Keratinocyte (primary cell): ENCODE data around the gene ARFGEF3. TPM values are rescaled to one million over a fixed set of nuclear protein-coding genes. Genes with fewer than 3 reads are reported as not detected.

Experiments used
- DNase-seq: peaks from one replicate; pipeline ENCODE4 v3.0.0-alpha.2; 2011; ENCODE audit warnings: low read depth, missing footprints, low spot score
- FAIRE-seq: peaks from 2 replicates; lab custom pipeline; 2011; peaks lifted over from hg19 to GRCh38; lab: Jason Lieb, UNC
- H2AFZ ChIP-seq: 2 replicates; pipeline ENCODE4 v1.6.0; 2012; ENCODE audit warnings: low read length, control low read depth, inconsistent platforms; ENCODE audit not compliant: control insufficient read depth
- H3K27ac ChIP-seq: 2 replicates; pipeline ENCODE4 v1.5.1; 2011; ENCODE audit warnings: low read length; ENCODE audit not compliant: control insufficient read depth, insufficient read depth
- H3K27me3 ChIP-seq: 3 replicates; pipeline ENCODE4 v1.6.0; 2011; ENCODE audit warnings: low read length; ENCODE audit not compliant: control insufficient read depth, insufficient read depth; ENCODE audit errors: extremely low read depth
- H3K36me3 ChIP-seq, 2 experiments: 2 replicates in 1 of 2; 3 replicates in 1 of 2; pipeline ENCODE4 v1.5.1; 2011; ENCODE audit warnings: low read length in 2 of 2, mild to moderate bottlenecking in 1 of 2; ENCODE audit not compliant: control insufficient read depth in 2 of 2, insufficient read depth in 2 of 2; ENCODE audit errors: extremely low read depth in 1 of 2
- H3K4me1 ChIP-seq: 3 replicates; pipeline ENCODE4 v1.5.1; 2011; ENCODE audit warnings: low read length; ENCODE audit not compliant: control insufficient read depth, insufficient read depth; ENCODE audit errors: extremely low read depth
- H3K4me2 ChIP-seq: 3 replicates; pipeline ENCODE4 v1.6.0; 2011; ENCODE audit warnings: low read depth, low read length; ENCODE audit not compliant: control insufficient read depth, insufficient read depth; ENCODE audit errors: extremely low read depth
- H3K4me3 ChIP-seq, 3 experiments: fragments of 200-600 bp in 1 of 3; sonication (generic) in 1 of 3; 2 replicates in 2 of 3; 3 replicates in 1 of 3; pipeline ENCODE4 v1.5.1; 2011 to 2016; ENCODE audit warnings: low read length in 3 of 3, mild to moderate bottlenecking in 3 of 3, control low read depth in 2 of 3, inconsistent platforms in 1 of 3, low read depth in 1 of 3, mixed read lengths in 1 of 3, mixed run types in 1 of 3, moderate library complexity in 1 of 3; ENCODE audit not compliant: control insufficient read depth in 2 of 3, insufficient read depth in 2 of 3; ENCODE audit errors: extremely low read depth in 1 of 3
- H3K79me2 ChIP-seq: 2 replicates; pipeline ENCODE4 v1.6.0; 2012; ENCODE audit warnings: low read length; ENCODE audit not compliant: control insufficient read depth, insufficient read depth
- H3K9ac ChIP-seq: 3 replicates; pipeline ENCODE4 v1.6.0; 2011; ENCODE audit warnings: low read length; ENCODE audit not compliant: control insufficient read depth, insufficient read depth; ENCODE audit errors: extremely low read depth
- H3K9me1 ChIP-seq: 3 replicates; pipeline ENCODE4 v1.6.0; 2011; ENCODE audit warnings: low read length; ENCODE audit not compliant: control insufficient read depth, insufficient read depth; ENCODE audit errors: extremely low read depth
- H3K9me3 ChIP-seq: 2 replicates; pipeline ENCODE4 v1.5.1; 2012; ENCODE audit warnings: low read depth, low read length; ENCODE audit not compliant: control insufficient read depth
- H4K20me1 ChIP-seq: 3 replicates; pipeline ENCODE4 v1.6.0; 2011; ENCODE audit warnings: low read length; ENCODE audit not compliant: control insufficient read depth, insufficient read depth; ENCODE audit errors: extremely low read depth
- CTCF ChIP-seq, 3 experiments: IDR thresholded peaks in 1 of 3; conservative IDR thresholded peaks in 1 of 3; optimal IDR thresholded peaks in 1 of 3; 2 replicates in 2 of 3; 3 replicates in 1 of 3; pipeline versions ENCODE3 to v1.5.1; 2011; ENCODE audit warnings: low read length in 3 of 3, mild to moderate bottlenecking in 3 of 3, moderate library complexity in 2 of 3, control low read depth in 1 of 3, inconsistent platforms in 1 of 3; ENCODE audit not compliant: insufficient read depth in 2 of 3; ENCODE audit errors: extremely low read depth in 1 of 3
- EZH2 ChIP-seq: IDR thresholded peaks from one replicate; pipeline ENCODE4 v1.6.1; 2012; ENCODE audit warnings: inconsistent platforms, mild to moderate bottlenecking, low read length, moderate library complexity
- dilution Hi-C: fragments of 300-500 bp; cut with MboI; formaldehyde crosslinking; loops from one replicate; pipeline ENCODE4 v1.7.0; 2020; ENCODE audit warnings: low sequenced_read_pairs; ENCODE audit not compliant: extremely low pct_ligation_motif_present
- polyA plus RNA-seq, 5 experiments: library from polyadenylated mRNA; depleted of rRNA in 3 of 5; stranded (reverse) in 3 of 5; stranded (forward) in 1 of 5; unstranded in 1 of 5; fragments of >200 nt; gene quantifications; 1 replicate in 1 of 5; 2 replicates in 3 of 5; 3 replicates in 1 of 5; pipeline versions ENCODE4 v1.2.1 to v1.2.3, GENCODE V29; 2011 to 2012; ENCODE audit warnings: missing spikeins in 2 of 5, low read depth in 1 of 5, low replicate concordance in 1 of 5

Gene ARFGEF3
- polyA plus RNA-seq, 1 donor (not counting 4 experiments of a cell fraction or from before 2014, with no cell fraction given) = 0.09 TPM

GRCh38 chr6:138203315-138203714 is 41.6 kb downstream of the ARFGEF3 start:
- no peak for TF ChIP-seq CTCF (optimal IDR thresholded peaks at IDR 0.05 in 1 of 3, IDR thresholded peaks at IDR 0.05 in 1 of 3, conservative IDR thresholded peaks at IDR 0.05 in 1 of 3; ENCODE audit: extremely low read depth in 1 of 3, insufficient read depth in 2 of 3, low read length in 3 of 3)
- TF ChIP-seq EZH2 = no peak
- no peak overlapping the region for H2AFZ ChIP-seq
- H3K4me3 ChIP-seq = no peak overlapping the region
- H3K27me3 ChIP-seq = no peaks in the 10 kb centered on the region
- FAIRE-seq (no peak), DNase-seq (no peak)
- no peak overlapping the region for H3K9ac ChIP-seq
- dilution Hi-C loops = no loop called here
- no peaks in the 10 kb centered on the region for H3K4me1 ChIP-seq
- no peaks in the 10 kb centered on the region for H3K36me3 ChIP-seq
- no peaks in the 10 kb centered on the region for H3K79me2 ChIP-seq
- no peaks in the 10 kb centered on the region for H4K20me1 ChIP-seq
- H3K9me3 ChIP-seq = no peaks in the 10 kb centered on the region
- H3K9me1 ChIP-seq = no peaks in the 10 kb centered on the region
- no peak overlapping the region for H3K27ac ChIP-seq
- H3K4me2 ChIP-seq = no peak overlapping the region

- H3K36me3 ChIP-seq = no peaks in the 10 kb centered on the region
- H3K27me3 ChIP-seq = no peaks in the 10 kb centered on the region
- H3K27ac ChIP-seq = no peak overlapping the region
- DNase-seq (no peak), FAIRE-seq (no peak)
- no peaks in the 10 kb centered on the region for H3K79me2 ChIP-seq
- H4K20me1 ChIP-seq = no peaks in the 10 kb centered on the region
- dilution Hi-C loops = no loop called here
- no peaks in the 10 kb centered on the region for H3K4me1 ChIP-seq
- H3K4me2 ChIP-seq = no peak overlapping the region
- no peak overlapping the region for H3K9ac ChIP-seq
- H2AFZ ChIP-seq = no peak overlapping the region
- no peak overlapping the region for H3K4me3 ChIP-seq
- TF ChIP-seq EZH2 (no peak), CTCF (optimal IDR thresholded peaks at IDR 0.05 in 1 of 3, IDR thresholded peaks at IDR 0.05 in 1 of 3, conservative IDR thresholded peaks at IDR 0.05 in 1 of 3; ENCODE audit: extremely low read depth in 1 of 3, insufficient read depth in 2 of 3, low read length in 3 of 3) (no peak)
- H3K9me3 ChIP-seq = no peaks in the 10 kb centered on the region
- no peaks in the 10 kb centered on the region for H3K9me1 ChIP-seq
These were observed 42.6 kb downstream of the ARFGEF3 start for GRCh38 chr6:138204303-138204702.
